ENCODE measurements around the gene PPIL6. TPM values are rescaled to one million over a fixed set of nuclear protein-coding genes. Genes with fewer than 3 reads are reported as not detected.
A peak's percentile ranks its signal among the peaks of the same experiment; 100 is the strongest.
"Not testable (repeated sequence)": the region's sequence is repeated elsewhere in the genome, so short reads cannot be mapped to it uniquely, and the experiment has no call there.

Gene PPIL6
- polyA plus RNA-seq, 5 donors: 10.0 to 17.1 (median 12.2) TPM

DNA sequence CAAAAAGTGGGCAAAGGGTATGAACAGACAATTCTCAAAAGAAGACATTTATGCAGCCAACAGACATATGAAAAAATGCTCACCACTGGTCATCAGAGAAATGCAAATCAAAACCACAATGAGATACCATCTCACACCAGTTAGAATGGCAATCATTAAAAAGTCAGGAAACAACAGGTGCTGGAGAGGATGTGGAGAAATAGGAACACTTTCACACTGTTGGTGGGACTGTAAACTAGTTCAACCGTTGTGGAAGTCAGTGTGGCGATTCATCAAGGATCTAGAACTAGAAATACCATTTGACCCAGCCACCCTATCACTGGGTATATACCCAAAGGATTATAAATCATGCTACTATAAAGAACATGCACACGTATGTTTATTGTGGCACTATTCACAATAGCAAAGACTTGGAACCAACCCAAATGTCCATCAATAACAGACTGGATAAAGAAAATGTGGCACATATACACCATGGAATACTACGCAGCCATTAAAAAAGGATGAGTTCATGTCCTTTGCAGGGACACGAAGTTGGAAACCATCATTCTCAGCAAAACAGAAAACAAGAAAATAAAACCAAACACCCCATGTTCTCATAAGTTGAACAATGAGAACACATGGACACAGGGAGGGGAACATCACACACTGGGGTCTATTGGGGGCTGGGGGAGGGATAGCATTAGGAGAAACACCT lies 75.9 kb downstream of the PPIL6 start:
- not testable (repeated sequence) for DNase-seq

DNA sequence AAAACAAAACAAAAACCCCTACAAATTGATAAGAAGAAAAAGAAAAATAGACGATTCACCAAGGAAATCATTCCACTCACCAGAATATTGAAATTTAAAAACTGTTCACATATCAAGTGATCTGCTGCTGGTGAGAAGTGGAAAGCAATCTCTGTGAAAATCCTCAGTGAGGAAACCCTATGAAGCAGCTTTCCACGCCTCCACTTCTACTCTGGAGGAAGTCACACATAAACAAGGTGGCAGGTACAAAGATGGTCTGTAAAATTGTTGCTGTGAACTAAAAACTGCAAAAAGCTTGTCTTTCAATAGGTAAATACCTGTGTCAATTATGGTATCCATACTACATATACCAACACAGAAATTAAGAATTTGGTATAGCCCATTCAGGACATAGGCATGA lies 76.7 kb downstream of the PPIL6 start:
- no peak for DNase-seq

DNA sequence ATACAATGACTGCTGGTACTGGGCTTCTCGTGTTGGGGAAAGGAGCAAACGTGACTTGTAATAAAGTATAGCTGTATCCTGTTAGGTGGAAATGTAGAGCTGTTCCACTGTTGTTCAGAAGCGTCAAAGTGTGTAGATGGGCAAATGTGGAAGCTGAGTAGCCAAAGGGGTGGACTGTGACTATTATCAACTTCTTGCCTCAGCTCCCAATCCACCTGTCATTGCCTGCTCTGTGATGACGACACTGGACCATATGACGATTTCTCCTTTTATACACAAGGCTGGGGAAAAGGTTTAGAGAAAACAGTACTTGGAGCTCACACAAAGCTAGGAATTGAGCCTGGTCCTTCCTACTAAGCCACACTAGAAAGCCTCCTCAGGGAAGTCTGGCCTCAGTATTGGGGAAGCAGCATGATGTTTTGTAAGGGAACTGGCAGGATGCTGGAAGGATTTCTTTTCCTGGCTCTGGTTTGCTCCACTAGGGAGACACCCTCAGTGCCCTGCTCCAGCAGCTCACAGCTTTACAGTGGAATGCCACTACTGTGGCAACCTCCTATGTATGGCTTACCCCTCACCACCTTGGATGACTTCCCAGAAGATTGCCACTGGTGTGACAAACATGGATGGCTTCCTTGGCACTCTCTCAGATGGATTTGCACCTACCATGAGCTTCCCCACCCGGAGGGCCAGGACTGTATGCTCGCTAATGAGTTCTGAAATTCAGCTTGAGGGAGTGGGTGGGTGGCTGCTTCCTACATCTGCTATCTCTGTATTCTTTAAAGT lies 78.1 kb downstream of the PPIL6 start:
- no peak for DNase-seq

DNA sequence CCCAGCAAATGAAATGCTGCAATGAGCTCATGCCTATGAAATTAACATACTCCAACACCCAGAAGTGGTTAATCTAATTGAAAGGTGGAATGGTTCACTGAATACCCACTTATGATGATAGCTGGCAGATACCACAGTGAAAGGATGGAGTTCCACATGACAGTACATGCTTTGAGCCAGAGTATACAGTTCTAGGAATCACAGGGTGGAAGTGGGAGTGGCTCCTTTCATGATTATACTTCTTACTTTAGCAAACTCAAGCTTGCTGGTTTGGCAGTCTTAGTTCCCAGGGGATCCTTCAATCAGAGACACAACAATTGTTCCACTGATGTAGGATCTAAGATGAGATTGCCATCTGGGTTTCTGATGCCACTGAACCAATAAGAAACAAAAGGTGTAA lies 79.6 kb downstream of the PPIL6 start:
- no peak for DNase-seq

DNA sequence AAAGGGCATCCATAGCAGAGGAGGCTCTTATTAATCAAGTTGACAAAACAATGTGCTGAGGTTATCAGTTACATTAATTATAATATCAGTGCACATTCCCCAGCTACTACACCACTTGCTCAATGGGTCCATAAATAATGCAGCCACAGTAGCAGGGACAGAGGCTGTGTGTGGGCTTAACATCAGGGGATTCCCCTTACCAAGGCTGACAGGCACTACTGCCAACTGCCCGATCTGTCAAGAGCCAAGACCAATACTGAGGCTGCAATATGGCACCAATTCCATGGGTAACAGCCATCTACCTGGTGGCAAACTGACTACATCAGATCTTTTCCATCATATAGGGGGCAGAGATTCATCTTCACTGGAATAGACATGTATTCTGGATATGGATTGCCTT lies 80.1 kb downstream of the PPIL6 start:
- DNase-seq: no peak

DNA sequence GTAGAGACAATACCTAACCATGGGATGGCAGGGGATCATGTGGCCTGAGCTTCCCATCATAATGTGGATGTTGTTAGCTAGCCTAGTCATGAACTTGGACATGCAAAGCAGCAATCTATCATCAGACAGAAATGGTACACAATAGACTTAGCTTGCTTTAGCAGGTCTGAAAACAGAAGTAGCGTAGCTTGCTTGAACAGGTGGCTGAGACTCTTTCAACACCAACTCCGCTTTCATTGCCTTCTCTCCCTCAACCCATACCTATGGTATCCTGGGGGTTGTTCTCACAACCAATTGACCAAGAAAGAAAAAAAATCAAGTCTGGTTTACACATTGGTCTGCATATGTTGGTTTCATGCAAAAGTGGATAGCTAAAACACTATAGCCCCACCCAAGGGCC lies 81.2 kb downstream of the PPIL6 start:
- no peak for DNase-seq

DNA sequence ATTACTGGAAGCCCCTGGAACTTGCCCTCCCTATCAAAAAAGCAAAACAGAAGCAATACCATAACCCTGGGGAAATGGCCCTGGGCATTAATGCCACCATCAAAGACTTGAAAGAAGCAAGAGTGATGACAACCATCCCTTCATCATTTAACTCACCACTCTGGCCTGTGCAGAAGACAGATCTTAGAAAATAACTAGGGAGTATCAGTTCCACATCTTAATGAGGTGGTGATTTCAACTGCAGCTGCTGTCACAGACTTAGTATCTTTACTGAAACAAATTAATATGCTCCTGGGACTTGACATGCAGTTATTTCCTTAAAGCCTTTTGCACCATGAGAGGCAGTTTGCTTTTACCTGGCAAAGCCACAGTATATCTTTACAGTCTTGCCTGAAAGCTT lies 82.2 kb downstream of the PPIL6 start:
- DNase-seq: no peak

DNA sequence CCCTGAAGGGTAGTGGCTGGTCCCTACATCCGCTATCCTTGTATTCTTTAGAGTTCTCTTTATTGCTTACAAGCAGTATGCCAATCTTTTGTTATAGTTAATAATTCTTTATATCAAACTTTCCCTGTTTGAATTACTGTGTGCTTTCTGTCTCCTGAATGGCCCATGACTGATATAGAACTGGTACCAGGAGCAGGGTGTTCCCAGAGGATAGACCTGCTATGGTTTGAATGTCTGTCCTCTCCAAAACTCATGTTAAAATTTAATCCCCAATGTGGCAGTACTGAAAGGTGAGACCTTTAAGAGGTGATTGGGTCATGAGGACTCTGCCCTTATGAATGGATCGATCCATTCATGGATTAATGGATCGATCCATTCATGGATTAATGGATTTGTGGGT lies 84.2 kb downstream of the PPIL6 start:
- DNase-seq: no peak

DNA sequence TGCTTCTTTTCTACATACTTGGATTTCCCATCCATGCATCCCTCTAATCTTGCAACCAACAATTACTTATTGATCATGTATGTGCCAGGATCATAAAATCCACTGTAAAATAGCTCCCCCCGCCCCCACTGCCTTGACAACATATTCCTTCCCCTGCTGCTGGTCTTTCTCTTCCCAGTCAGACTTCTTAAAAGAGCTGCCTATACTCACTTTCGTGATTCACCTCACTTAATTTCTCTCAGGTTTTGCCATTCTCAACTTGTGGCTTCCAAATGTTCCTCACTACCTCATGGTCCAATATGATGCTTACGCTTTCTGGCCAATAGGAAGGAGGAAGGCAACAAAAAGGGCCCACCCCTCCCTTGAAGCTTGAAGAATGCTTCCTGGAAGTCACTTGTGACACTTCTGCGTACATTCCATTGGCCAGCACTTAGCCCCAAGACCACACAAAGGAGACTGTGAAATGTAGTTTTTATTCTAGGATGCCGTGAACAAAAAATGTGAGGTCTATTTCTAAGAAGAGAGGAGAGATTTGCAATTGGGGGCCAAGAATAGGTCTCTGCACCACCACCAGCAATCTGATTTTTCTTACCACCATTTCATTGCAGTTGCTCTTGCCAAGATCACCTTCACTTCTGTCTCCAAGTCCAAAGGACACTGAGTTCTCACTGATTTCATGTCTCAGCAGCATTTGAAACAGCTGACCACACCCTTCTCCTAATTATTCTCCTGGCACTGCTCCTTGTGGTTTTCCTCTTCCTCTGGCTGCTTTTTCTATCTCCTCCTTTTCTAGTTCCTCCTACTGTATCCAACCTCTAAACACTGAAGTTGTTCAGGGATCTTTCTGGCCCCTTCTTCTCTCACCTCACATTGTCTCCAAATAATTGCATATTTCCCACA lies 88.9 kb downstream of the PPIL6 start:
- no peak for DNase-seq

DNA sequence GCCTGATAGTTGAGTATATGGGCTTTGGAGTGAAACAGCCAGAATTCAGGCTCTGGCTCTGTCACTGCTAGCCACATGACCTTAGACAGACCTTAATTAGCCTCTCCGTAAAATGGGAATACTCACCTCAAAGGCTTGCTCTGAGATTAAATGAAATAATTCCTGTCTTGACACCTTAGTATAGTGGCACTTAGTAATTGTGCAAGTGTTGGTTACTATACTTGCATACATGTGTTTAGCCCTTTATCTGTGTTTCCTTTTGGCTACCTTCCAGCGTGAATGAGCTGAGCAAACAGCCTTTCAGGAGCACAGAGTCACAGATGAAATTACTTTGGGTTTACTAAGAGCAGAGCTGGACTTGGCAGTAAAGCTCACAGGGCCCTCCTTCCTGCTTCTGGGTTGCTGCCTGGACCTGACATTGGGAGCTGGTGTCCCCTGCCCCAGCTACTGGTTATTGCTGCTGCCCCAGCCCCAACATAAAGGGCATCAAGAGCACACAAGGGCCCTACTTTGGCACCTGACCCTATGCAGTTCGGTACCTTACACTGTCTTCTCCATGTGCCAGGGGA lies 90.9 kb downstream of the PPIL6 start:
- DNase-seq: peak; percentile 65 to 69

DNA sequence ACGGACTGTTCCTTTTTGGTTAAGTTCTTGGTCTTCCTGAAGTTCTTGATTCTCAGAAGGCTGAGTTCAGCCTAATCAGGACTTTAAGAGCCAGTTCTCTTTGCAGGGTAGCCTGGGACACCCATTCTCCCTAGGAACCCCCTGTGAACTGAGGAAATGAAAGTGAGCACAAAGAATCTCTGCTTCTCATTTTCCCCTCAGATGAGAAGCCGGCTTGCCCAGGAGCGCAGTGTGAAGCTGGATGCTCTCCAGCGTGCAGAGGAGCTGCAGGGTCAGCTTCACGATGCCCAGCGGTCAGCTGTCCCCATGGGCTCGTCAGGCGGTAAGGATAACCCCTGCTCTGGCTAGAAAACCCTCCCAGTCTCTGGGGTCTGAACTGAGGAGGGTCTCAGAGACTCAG lies 92.2 kb downstream of the PPIL6 start:
- DNase-seq: no peak

DNA sequence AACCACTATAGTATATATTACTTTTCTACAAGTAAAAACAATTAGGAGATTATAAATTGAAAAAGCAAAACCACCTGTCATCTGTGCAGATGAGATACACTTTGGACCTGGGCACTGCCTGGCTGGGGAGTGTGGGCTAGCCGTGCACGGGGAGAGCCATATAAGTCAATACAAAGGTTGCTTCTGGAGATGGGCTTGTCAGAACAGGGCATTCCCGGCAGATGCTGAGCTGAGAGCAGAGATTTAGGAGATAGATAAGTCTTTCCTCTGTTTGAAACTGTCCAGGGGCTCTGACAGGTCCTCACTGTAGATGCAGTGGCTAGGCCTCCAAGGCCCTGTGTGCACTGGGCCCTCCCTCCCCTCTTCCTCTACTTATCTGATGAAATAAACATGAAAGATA lies 92.6 kb downstream of the PPIL6 start:
- DNase-seq: no peak

DNA sequence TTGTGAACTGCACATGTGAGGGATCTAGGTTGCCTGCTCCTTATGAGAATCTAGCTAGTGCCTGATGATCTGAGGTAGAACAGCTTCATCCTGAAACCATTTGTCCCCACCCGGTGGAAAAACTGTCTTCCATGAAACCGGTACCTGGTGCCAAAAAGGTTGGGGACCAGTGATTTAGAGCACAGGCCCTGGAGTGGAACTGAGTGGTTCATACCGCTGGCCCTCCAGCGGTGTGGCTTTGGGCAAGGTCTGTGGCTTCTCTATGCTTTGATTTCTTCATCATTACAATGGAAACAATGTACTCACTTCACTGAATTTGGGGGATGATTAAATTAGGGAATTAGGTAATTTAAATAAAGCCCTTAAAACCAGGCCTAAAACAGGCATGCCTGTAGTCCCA lies 94.4 kb downstream of the PPIL6 start:
- no peak for DNase-seq

DNA sequence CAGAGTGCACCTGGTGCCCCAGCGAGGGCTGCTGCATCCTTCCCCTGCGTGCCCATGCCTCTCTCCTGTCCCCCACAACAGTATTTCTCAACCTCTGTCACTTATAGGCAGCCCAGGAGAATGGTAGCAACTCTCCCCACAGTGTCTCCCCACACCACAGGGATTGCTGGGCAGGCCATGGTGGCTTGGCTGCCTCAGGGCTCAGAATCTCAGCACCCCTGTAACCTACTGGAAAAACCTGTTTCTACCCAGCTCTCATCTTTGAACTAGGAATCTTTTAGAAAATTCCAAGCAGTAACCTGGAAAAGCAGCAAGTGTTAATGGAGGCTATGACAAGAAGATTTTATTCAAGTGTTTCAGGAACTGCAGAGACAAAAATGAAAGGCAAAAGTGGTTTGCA lies 96.2 kb downstream of the PPIL6 start:
- peak; percentile 12 to 23 for DNase-seq

DNA sequence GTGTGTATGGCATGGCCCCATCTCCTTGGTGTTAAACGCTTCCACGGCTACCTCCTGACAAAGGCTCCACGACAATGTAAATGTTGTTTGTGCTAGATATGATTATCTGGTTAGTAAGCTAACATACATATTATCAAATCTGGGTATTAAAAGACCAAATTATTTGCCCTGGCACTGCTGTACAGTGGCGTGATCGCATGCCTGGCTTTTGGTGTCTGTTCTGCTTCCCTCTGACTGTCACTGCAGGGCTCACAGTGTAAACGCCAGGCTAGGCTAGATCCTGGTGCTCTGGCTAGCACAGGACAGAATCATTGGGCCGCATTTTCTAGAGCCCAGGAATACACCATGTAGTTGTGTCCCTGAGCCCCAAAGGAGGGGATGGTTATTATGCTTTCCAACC lies 96.9 kb downstream of the PPIL6 start:
- DNase-seq: no peak

DNA sequence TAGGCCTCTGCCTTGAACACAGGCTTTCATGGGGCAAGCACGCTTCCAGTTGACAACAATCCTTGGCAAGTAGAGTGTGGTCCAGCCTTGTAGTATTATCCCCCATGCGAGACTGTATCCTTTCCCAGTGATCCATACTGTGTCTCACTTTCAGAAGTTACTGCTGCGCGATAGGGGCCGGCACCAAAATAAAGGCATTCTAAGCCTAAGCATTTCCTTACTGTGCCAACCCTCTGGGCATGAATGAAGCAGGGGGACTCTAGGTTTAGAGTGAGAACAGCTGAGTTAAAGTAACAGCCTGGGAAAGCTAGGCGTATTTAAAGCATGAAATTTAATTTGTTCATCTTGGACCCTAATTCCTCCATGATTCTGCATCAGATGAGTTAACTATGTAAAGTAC lies 97.5 kb downstream of the PPIL6 start:
- no peak for DNase-seq

DNA sequence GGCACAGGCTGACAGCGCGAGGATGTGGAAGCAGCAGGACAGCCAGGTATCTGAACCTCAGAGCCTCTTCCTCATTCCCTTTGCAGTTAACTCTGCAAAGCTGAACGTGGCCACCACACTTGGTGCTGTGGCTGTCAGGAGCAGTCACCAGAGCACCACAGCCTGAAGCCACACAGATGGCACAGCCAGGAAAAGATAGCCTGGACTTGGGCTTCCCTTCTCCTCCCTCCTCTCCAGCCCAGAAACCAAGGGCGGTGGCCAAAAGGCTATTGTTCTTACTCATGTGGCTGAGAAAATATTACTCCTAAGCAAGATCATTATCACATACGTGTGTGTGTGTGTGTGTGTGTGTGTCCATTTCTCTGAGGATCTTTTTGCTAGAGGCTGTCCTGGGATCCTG lies 97.9 kb downstream of the PPIL6 start:
- DNase-seq: no peak

DNA sequence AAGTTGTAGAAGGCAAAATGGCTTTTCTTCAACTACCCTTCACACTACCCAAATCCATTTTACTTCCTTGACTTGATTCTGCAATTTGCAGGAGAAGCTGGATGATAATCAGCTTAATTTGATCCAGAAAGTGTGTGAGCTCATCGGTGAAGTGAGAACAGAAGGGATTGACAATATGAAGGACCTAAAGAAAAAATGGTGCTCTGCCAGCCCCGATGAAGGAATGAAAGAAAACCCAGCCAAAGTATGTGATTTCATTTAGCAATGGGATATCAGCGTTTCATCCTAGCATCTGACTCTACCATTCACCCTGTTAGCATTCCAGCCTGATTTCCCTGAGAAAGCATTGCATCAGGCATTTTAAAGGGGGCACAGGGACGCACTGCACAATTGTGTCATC lies 99.6 kb downstream of the PPIL6 start:
- no peak for DNase-seq
